PFSK-1 (cell line): ENCODE results near the gene NSMCE4A. TPM values are rescaled to one million over a fixed set of nuclear protein-coding genes. Genes with fewer than 3 reads are reported as not detected.

Experiments
- FOXP2 ChIP-seq: optimal IDR thresholded peaks from 2 replicates; pipeline ENCODE3; 2011; ENCODE audit warnings: borderline replicate concordance, control low read depth, inconsistent platforms; ENCODE audit not compliant: insufficient read depth; ENCODE audit errors: extremely low read length, extremely low read depth
- POLR2AphosphoS5 ChIP-seq: IDR thresholded peaks from 2 replicates; pipeline ENCODE4 v1.6.1; 2012; ENCODE audit warnings: low read depth, mild to moderate bottlenecking, control low read depth, low read length, moderate library complexity
- REST ChIP-seq, 2 experiments: IDR thresholded peaks; 2 replicates each; pipeline versions ENCODE4 v1.6.1 to v1.8.0; 2011 to 2012; ENCODE audit warnings: low read depth in 2 of 2, low read length in 2 of 2, control low read depth in 1 of 2, inconsistent platforms in 1 of 2, mild to moderate bottlenecking in 1 of 2, moderate library complexity in 1 of 2; ENCODE audit not compliant: insufficient read depth in 1 of 2
- SIN3A ChIP-seq: IDR thresholded peaks from 2 replicates; pipeline ENCODE4 v1.6.1; 2012; ENCODE audit warnings: mild to moderate bottlenecking, low read length, moderate library complexity, borderline replicate concordance; ENCODE audit not compliant: insufficient read depth
- TAF1 ChIP-seq: IDR thresholded peaks from 2 replicates; pipeline ENCODE4 v1.6.1; 2012; ENCODE audit warnings: low read length, control low read depth, borderline replicate concordance; ENCODE audit not compliant: insufficient read depth
- polyA plus RNA-seq: library from polyadenylated mRNA; unstranded; fragments of >200 nt; gene quantifications from one replicate; pipeline ENCODE4 v1.2.1, GENCODE V29; 2012; ENCODE audit warnings: low read depth, missing spikeins; ENCODE audit not compliant: insufficient read length

Gene NSMCE4A
- 28.6 TPM for polyA plus RNA-seq

- TF ChIP-seq POLR2AphosphoS5 (peak; percentile 54; the same call in 1 of the 2 replicates), TAF1 (0 out of 2 replicates have a peak, but pooled peaks have one; percentile 52), FOXP2 (peak; percentile 34), SIN3A (no peak)
These were observed at the start of gene NSMCE4A for GRCh38 chr10:121974535-121975294. TSS of gene NSMCE4A (minus strand) at chr10:121975217. CDS start at chr10:121975165, 52 bp downstream.

DNA sequence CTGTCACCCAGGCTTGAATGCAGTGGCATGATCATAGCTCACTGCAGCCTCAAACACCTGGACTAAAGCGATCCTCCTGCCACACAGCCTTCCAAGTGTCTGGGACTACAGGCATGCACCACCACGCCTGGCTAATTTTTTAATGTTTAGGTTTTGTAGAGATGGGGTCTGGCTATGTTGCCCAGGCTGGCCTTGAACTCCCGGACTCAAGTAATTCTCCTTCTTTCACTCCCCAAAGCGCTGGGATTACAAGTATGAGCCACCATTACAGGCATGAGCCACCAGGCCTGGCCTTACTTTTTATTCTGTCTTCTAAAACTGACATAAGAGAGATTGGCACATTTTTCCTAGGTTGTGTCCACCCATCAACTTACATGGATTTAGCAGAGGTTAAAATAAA, 47.3 kb upstream of the NSMCE4A start:
- TF ChIP-seq POLR2AphosphoS5 (no peak), REST (IDR thresholded peaks at IDR 0.05; ENCODE audit: insufficient read depth in 1 of 2, low read depth in 2 of 2, low read length in 2 of 2) (no peak), SIN3A (no peak), FOXP2 (no peak), TAF1 (no peak)

GRCh38 chr10:122021828-122022227, 46.8 kb upstream of the NSMCE4A start:
- TF ChIP-seq FOXP2 (no peak), SIN3A (no peak), TAF1 (no peak), REST (IDR thresholded peaks at IDR 0.05; ENCODE audit: insufficient read depth in 1 of 2, low read depth in 2 of 2, low read length in 2 of 2) (no peak), POLR2AphosphoS5 (no peak)

GRCh38 chr10:122021379-122021778, 46.4 kb upstream of the NSMCE4A start:
- TF ChIP-seq REST (IDR thresholded peaks at IDR 0.05; ENCODE audit: insufficient read depth in 1 of 2, low read depth in 2 of 2, low read length in 2 of 2) (no peak), TAF1 (no peak), SIN3A (no peak), POLR2AphosphoS5 (no peak), FOXP2 (no peak)

- TF ChIP-seq TAF1 (no peak), FOXP2 (no peak), POLR2AphosphoS5 (no peak), SIN3A (no peak), REST (IDR thresholded peaks at IDR 0.05; ENCODE audit: insufficient read depth in 1 of 2, low read depth in 2 of 2, low read length in 2 of 2) (no peak)
These were observed 45.2 kb upstream of the NSMCE4A start for GRCh38 chr10:122020226-122020625.
